Suprapubic skin (tissue), 3 donors: ENCODE data around the gene NRGN.

Experiments used
- CTCF ChIP-seq, 2 donors: fragments of 200-600 bp in 1 of 2; fragments of 450-650 bp in 1 of 2; sonication (generic) in 1 of 2; IDR thresholded peaks; one replicate each; pipeline ENCODE4 v1.5.1; 2016 to 2019; ENCODE audit warnings: antibody characterized with exemption in 2 of 2, mild to moderate bottlenecking in 1 of 2, moderate library complexity in 1 of 2
- EP300 ChIP-seq: sonication (generic); formaldehyde crosslinking; IDR thresholded peaks from one replicate; pipeline ENCODE4 v1.6.1; 2017; ENCODE audit warnings: antibody characterized with exemption
- POLR2A ChIP-seq, 2 donors: fragments of 450-650 bp; IDR thresholded peaks; one replicate each; pipeline ENCODE4 v1.6.1; 2017; ENCODE audit warnings: antibody characterized with exemption in 2 of 2, mild to moderate bottlenecking in 2 of 2, moderate library complexity in 2 of 2

- TF ChIP-seq CTCF (IDR thresholded peaks at IDR 0.05): no peak
- TF ChIP-seq EP300: no peak
- no peak for TF ChIP-seq POLR2A (IDR thresholded peaks at IDR 0.05)
Observed at GRCh38 chr11:124748481-124749343, 9.0 kb downstream of the NRGN start.
